K562 treated with DMSO at 1 percent for 24 hours (cell line): ENCODE measurements around the gene SIMC1. TPM values are rescaled to one million over a fixed set of nuclear protein-coding genes. Genes with fewer than 3 reads are reported as not detected.

Experiments used
- total RNA-seq: library from RNA; unstranded; fragments of 300-600 nt; gene quantifications from 2 replicates; pipeline ENCODE4 v1.2.3, GENCODE V29; 2022; ENCODE audit warnings: low read depth; ENCODE audit not compliant: insufficient read depth

Gene SIMC1
- total RNA-seq: 13.7 and 14.4 TPM in 2 replicates

GRCh38 chr5:176237971-176238644 is at the start of gene SIMC1:
Gene SIMC1 (plus strand): TSS chr5:176238424. CDS start chr5:176238509, 85 bp downstream.

GRCh38 chr5:176361437-176362232 is 123.4 kb downstream of the SIMC1 start, which contains the start of gene KIAA1191:
Gene KIAA1191 (minus strand): TSS chr5:176361764. CDS start chr5:176359508, 2,256 bp downstream.

GRCh38 chr5:176365351-176366231 is 127.4 kb downstream of the SIMC1 start, which contains the start of gene ARL10:
Gene ARL10 (plus strand): TSS chr5:176365487. CDS start chr5:176365564, 77 bp downstream.

GRCh38 chr5:176388444-176389134 is 150.4 kb downstream of the SIMC1 start, which contains the start of the genes HIGD2A and NOP16:
Gene HIGD2A (plus strand): TSS chr5:176388751. CDS start chr5:176388820, 69 bp downstream.
Gene NOP16 (minus strand): TSS chr5:176388598. CDS start chr5:176388539, 59 bp downstream.

Other genes with a start within 250 kb of the SIMC1 start
- gene KIAA1191, start 123.3 kb downstream of the SIMC1 start, total RNA-seq: 61.4 and 66.3 TPM in 2 replicates
- gene ARL10, start 127.1 kb downstream of the SIMC1 start, total RNA-seq: 0.06 TPM in 1 of 2 replicates, not detected in the other
- gene NOP16, start 150.2 kb downstream of the SIMC1 start, total RNA-seq: 16.8 and 17.2 TPM in 2 replicates
- gene HIGD2A, start 150.3 kb downstream of the SIMC1 start, total RNA-seq: 379 and 402 TPM in 2 replicates
- gene CLTB, start 178.1 kb downstream of the SIMC1 start, total RNA-seq: 103 and 104 TPM in 2 replicates
- gene FAF2, start 210.0 kb downstream of the SIMC1 start, total RNA-seq: 24.1 and 25.6 TPM in 2 replicates